Measurements from ENCODE around the gene NDUFA5. TPM values are rescaled to one million over a fixed set of nuclear protein-coding genes. Genes with fewer than 3 reads are reported as not detected.
A peak's percentile ranks its signal among the peaks of the same experiment; 100 is the strongest.

NDUFA5 gene
- 30.1 and 38.8 TPM in 2 replicates for total RNA-seq

- DNase-seq (ENCODE audit: low read depth, low spot score): peak; percentile 98
Observed at GRCh38 chr7:123557398-123558288, at the start of gene NDUFA5. NDUFA5 (minus strand) TSS chr7:123557818; CDS start chr7:123557795, 23 bp downstream.

- DNase-seq (ENCODE audit: low read depth, low spot score): no peak
Observed at GRCh38 chr7:123604739-123605138, 47.1 kb upstream of the NDUFA5 start.

DNA sequence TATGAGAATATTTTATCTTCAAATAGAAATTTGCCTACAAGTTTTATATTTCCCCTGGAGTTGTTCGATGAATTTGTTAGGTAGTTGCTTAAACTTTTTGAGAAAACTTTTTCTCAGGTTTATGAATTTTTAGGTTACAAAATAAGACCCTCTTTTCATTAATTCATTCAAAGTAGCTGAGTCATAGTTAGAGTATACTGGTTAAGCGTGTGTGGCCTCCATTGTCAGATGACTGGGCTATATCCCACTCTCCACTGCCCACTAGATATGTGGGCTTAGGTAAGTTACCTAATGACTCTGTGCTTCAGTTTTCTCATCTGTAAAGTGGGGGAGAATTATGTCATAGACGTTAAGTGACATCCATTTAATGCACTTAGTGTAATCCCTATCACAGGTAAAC is 45.0 kb upstream of the NDUFA5 start:
- no peak for DNase-seq (ENCODE audit: low read depth, low spot score)

GRCh38 chr7:123601530-123601929 is 43.9 kb upstream of the NDUFA5 start, which contains the start of gene ASB15:
ASB15 (plus strand) TSS chr7:123601821; CDS start chr7:123614503, 12,682 bp downstream.
- DNase-seq (ENCODE audit: low read depth, low spot score): no peak

- DNase-seq (ENCODE audit: low read depth, low spot score): no peak
Observed at GRCh38 chr7:123600876-123601275, 43.3 kb upstream of the NDUFA5 start.

- DNase-seq (ENCODE audit: low read depth, low spot score): no peak
Observed at GRCh38 chr7:123599766-123600165, 42.1 kb upstream of the NDUFA5 start.

DNA sequence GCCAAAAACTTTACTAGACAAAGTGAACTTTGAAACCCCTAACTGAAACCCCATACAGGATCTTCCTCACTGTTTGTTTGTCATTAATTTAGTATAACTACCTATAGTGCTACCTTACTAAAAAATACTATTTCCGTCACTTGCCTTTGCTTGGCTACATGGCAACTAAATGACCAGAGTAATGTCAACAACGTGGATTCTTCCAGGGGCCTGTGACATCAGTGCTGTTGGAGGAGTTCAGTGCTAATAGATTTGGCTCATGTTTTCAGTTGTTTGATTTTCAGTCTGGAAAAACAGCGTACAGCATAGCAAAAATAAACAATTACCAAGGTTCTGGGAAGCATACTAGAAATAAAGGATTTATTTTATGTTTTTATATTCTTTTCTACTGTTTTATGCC is 41.0 kb upstream of the NDUFA5 start:
- DNase-seq (ENCODE audit: low read depth, low spot score): no peak

GRCh38 chr7:123594813-123595241 is 37.2 kb upstream of the NDUFA5 start:
- no peak for DNase-seq (ENCODE audit: low read depth, low spot score)

GRCh38 chr7:123588376-123588775 is 30.8 kb upstream of the NDUFA5 start:
- no peak for DNase-seq (ENCODE audit: low read depth, low spot score)

- DNase-seq (ENCODE audit: low read depth, low spot score): no peak
Observed at GRCh38 chr7:123583821-123584220, 26.2 kb upstream of the NDUFA5 start.

DNA sequence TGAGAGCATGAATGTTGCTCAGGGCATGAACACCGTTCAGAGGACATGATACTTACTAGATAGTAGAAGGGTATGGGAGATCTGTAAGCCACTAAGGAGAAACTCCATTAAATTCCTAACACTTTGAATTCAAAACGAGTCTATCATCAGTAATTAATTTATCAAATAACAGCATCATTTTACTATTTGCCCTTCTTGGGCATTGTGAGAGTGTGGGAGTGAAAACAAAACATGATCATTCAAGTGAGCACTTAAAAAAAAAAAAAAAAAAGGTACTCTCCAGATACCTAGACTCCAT is 23.5 kb upstream of the NDUFA5 start:
- no peak for DNase-seq (ENCODE audit: low read depth, low spot score)

- peak; percentile 11 for DNase-seq (ENCODE audit: low read depth, low spot score)
Observed at GRCh38 chr7:123580406-123581161, 23.0 kb upstream of the NDUFA5 start.

DNA sequence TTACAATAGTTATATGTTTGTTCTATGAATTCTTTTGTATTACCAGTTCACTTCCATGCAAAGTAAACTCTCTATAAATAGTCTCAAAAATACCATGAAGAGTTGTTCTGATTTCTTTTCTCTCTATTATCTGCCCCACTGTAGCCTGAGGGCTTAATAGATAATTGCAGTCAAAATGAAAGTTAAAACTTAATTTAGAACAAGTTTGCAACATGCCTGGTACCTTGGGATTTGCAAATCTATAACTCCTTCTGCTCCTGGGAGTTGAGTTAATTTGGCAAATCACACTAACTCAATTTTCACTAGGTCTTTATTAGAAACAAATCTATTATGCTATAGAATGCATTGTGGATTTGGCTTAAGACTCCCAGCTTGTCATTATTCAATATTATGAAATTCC is 21.8 kb upstream of the NDUFA5 start:
- DNase-seq (ENCODE audit: low read depth, low spot score): no peak

GRCh38 chr7:123573896-123574467 is 16.4 kb upstream of the NDUFA5 start:
- no peak for DNase-seq (ENCODE audit: low read depth, low spot score)

DNA sequence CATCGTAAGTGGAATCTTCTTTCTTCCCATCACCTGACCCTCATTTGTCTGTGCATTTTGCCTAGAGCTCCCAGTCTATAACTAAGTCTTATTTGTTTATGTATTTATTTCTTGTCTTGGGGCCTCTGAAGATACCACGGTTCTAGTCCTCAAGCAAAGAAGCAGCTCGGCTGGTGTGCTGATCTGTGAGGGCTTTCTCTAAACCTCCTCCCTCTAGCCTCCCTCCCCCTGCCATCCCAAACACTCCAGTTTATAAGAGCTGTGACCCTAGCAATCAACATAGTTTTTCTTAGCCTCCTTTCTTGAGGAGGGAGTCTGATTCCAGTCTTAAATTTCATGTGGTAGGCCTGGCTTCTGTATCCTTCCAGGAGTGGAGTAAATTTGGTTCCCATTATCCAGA is 15.7 kb upstream of the NDUFA5 start:
- DNase-seq (ENCODE audit: low read depth, low spot score): no peak

DNA sequence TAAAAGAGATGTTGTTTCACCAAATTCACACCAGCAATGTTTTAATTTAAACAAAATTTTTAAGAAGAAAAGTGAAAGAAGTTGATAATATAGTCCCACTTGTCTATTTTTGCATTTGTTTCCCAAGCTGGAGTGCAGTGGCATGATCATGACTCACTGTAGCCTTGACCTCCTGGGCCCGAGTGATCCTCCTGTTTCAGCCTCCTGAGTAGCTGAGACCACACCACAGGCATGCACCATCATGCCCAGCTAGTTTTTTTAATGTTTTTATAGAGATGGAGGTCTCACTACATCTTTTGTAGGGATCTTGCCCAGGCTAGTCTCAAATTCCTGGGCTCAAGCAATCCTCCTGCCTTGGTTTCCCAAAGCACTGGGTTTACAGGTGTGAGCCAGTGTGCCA is 14.1 kb upstream of the NDUFA5 start:
- DNase-seq (ENCODE audit: low read depth, low spot score): no peak

DNA sequence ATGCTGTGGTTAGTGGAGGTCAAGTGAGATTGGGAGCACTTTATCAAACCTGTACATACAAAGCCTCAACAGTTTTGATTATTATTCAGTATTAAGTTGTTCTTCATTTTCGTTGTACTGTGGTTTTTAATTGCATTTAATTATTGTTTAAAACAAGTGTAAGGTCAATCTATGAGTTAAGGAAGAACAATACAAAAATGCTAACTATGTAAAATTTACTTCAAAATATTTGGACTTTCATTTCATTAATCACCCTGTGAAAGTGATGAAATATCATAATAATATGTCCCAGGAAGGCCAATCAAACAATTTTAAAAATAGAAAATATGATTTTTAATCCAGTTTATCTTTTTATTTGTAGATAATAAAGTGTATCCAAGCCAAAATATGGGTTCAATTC is 13.6 kb upstream of the NDUFA5 start:
- no peak for DNase-seq (ENCODE audit: low read depth, low spot score)

- DNase-seq (ENCODE audit: low read depth, low spot score): peak; percentile 64
Observed at GRCh38 chr7:123570390-123571182, 13.0 kb upstream of the NDUFA5 start.

DNA sequence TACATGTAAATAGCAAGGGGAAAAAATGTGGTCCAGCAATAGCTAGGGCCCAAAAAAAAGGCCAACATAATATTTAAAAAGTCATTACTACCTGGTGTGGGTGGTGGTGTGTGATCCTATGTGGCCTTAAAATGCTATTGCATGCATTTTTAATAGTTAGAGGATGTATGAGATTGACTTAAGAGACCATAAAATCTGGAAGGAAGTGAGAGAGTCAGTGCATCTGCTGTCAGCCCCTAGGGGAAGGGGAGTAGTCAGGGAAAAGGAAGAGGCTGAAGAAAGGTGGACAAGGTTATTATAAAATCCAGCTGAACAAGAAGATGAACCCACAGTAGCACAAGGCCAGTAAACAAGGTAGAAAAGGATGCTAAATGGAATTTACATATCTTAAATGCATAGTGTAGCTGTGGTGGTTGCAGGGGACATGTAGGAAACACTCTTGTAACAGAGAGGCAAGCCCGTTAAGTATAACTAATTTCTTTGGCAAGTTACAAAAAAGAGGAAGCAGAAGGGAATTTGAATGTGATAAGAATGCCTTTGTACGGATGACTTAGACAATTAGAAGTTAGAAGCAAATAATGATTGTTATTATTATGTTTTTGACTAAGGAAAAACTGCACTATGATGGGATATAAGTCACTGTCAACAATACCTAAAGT is 11.9 kb upstream of the NDUFA5 start:
- DNase-seq (ENCODE audit: low read depth, low spot score): peak; percentile 3

- DNase-seq (ENCODE audit: low read depth, low spot score): no peak
Observed at GRCh38 chr7:123562121-123562520, 4.5 kb upstream of the NDUFA5 start.

Measured in pulmonary artery endothelial cell (primary cell).